Right lobe of liver (tissue), 4 donors: ENCODE measurements around the gene CACNB2.

Source experiments
- CTCF ChIP-seq, 4 donors: fragments of 200-600 bp in 3 of 4; fragments of 450-650 bp in 1 of 4; IDR thresholded peaks; one replicate each; pipeline versions ENCODE4 v1.5.1 to v1.8.0; 2016 to 2022; ENCODE audit warnings: antibody characterized with exemption in 4 of 4, mild to moderate bottlenecking in 2 of 4
- POLR2A ChIP-seq: fragments of 450-650 bp; IDR thresholded peaks from one replicate; pipeline ENCODE4 v1.6.1; 2017; ENCODE audit warnings: antibody characterized with exemption, mild to moderate bottlenecking
- donor health status: DM: no; HTN: no; CAD: no.
- donor health status: DM: no; HTN: no; CAD: no.
- donor health status: DM: no; HTN: yes; CAD: no.

GRCh38 chr10:18197706-18198105 lies 57.5 kb downstream of the CACNB2 start:
- no peak for TF ChIP-seq CTCF (IDR thresholded peaks at IDR 0.05)
- no peak for TF ChIP-seq POLR2A
